ENCODE results near the gene C11orf52. TPM values are rescaled to one million over a fixed set of nuclear protein-coding genes. Genes with fewer than 3 reads are reported as not detected.

The C11orf52 gene
- total and polyA plus RNA-seq, 4 donors, result 4.2 to 10.9 (median 7.4) TPM

- no peak overlapping the region for H3K4me3 ChIP-seq (ENCODE audit: low read depth in 1 of 3, low read length in 3 of 3)
- no peak for DNase-seq (ENCODE audit: low spot score)
- no peaks in the 10 kb centered on the region for H3K9me3 ChIP-seq (ENCODE audit: control insufficient read depth in 4 of 4, low read length in 3 of 4)
- H3K27me3 ChIP-seq (ENCODE audit: control insufficient read depth in 4 of 4, insufficient read depth in 4 of 4, low read length in 3 of 4), result no peaks in the 10 kb centered on the region
- H3K4me1 ChIP-seq (ENCODE audit: control insufficient read depth in 4 of 4, insufficient read depth in 4 of 4, low read length in 3 of 4), result peaks cover 0 to 5% (median 0%) of the 10 kb centered on the region in 4 donors
- no peak overlapping the region for H3K9ac ChIP-seq (ENCODE audit: low read depth in 1 of 2, low read length in 2 of 2)
- no peaks in the 10 kb centered on the region for H3K36me3 ChIP-seq (ENCODE audit: control insufficient read depth in 4 of 4, insufficient read depth in 3 of 4, low read depth in 1 of 4, low read length in 3 of 4)
- 76% methylated on average over 5 of the region's 5 CpGs for WGBS
- TF ChIP-seq YY1 (IDR thresholded peaks at IDR 0.05) (no peak), NR2F2 (IDR thresholded peaks at IDR 0.05) (no peak), HNF4A (conservative IDR thresholded peaks at IDR 0.05) (no peak), HNF4G (IDR thresholded peaks at IDR 0.05) (no peak), JUND (IDR thresholded peaks at IDR 0.05) (no peak), REST (IDR thresholded peaks at IDR 0.05) (no peak), ZBTB33 (IDR thresholded peaks at IDR 0.05) (no peak), FOXA2 (IDR thresholded peaks at IDR 0.05) (no peak)
- TF ChIP-seq, protein P1, sequence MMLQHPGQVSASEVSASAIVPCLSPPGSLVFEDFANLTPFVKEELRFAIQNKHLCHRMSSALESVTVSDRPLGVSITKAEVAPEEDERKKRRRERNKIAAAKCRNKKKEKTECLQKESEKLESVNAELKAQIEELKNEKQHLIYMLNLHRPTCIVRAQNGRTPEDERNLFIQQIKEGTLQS (IDR thresholded peaks at IDR 0.05), result no peak
- H3K27ac ChIP-seq (ENCODE audit: low read depth in 1 of 2, low read length in 2 of 2), result no peak overlapping the region
Measured at GRCh38 chr11:111944651-111945051, 25.9 kb downstream of the C11orf52 start.

- H3K4me3 ChIP-seq (ENCODE audit: low read depth in 1 of 3, low read length in 3 of 3), result no peak overlapping the region
- H3K36me3 ChIP-seq (ENCODE audit: control insufficient read depth in 4 of 4, insufficient read depth in 3 of 4, low read depth in 1 of 4, low read length in 3 of 4), result no peaks in the 10 kb centered on the region
- no peak overlapping the region for H3K27ac ChIP-seq (ENCODE audit: low read depth in 1 of 2, low read length in 2 of 2)
- DNase-seq (ENCODE audit: low spot score), result no peak
- H3K4me1 ChIP-seq (ENCODE audit: control insufficient read depth in 4 of 4, insufficient read depth in 4 of 4, low read length in 3 of 4), result peaks cover 0 to 5% (median 0%) of the 10 kb centered on the region in 4 donors
- no peaks in the 10 kb centered on the region for H3K27me3 ChIP-seq (ENCODE audit: control insufficient read depth in 4 of 4, insufficient read depth in 4 of 4, low read length in 3 of 4)
- no peak overlapping the region for H3K9ac ChIP-seq (ENCODE audit: low read depth in 1 of 2, low read length in 2 of 2)
- no peaks in the 10 kb centered on the region for H3K9me3 ChIP-seq (ENCODE audit: control insufficient read depth in 4 of 4, low read length in 3 of 4)
- TF ChIP-seq, protein P1 (IDR thresholded peaks at IDR 0.05), result no peak
- no peak for TF ChIP-seq MAX (IDR thresholded peaks at IDR 0.05)
- TF ChIP-seq NR2F2 (IDR thresholded peaks at IDR 0.05), result no peak
- TF ChIP-seq RAD21 (IDR thresholded peaks at IDR 0.05), result no peak
- no peak for TF ChIP-seq FOXA2 (IDR thresholded peaks at IDR 0.05)
- TF ChIP-seq HNF4A (conservative IDR thresholded peaks at IDR 0.05), result no peak
- TF ChIP-seq REST (IDR thresholded peaks at IDR 0.05), result no peak
- no peak for TF ChIP-seq JUND (IDR thresholded peaks at IDR 0.05)
- no peak for TF ChIP-seq EGR1 (IDR thresholded peaks at IDR 0.05; ENCODE audit: low read depth in 2 of 2)
- TF ChIP-seq HNF4G (IDR thresholded peaks at IDR 0.05), result no peak
- TF ChIP-seq ZBTB33 (IDR thresholded peaks at IDR 0.05), result no peak
- no peak for TF ChIP-seq RXRA (IDR thresholded peaks at IDR 0.05)
- no peak for TF ChIP-seq YY1 (IDR thresholded peaks at IDR 0.05)
- TF ChIP-seq TAF1 (conservative IDR thresholded peaks at IDR 0.05), result no peak
- no peak for TF ChIP-seq FOXA1 (IDR thresholded peaks at IDR 0.05)
- no peak for TF ChIP-seq SP1 (IDR thresholded peaks at IDR 0.05)
- TF ChIP-seq CTCF (IDR thresholded peaks at IDR 0.05; ENCODE audit: low read depth, low read length, missing input control), result no peak
- no peak for TF ChIP-seq GABPA (IDR thresholded peaks at IDR 0.05 in 1 of 2, conservative IDR thresholded peaks at IDR 0.05 in 1 of 2)
- 77% methylated on average over 1 of the region's 1 CpG for WGBS
Measured at GRCh38 chr11:111945198-111945597, 26.5 kb downstream of the C11orf52 start.
